Colonic mucosa (tissue), 4 donors: ENCODE measurements around the gene FHOD3. TPM values are rescaled to one million over a fixed set of nuclear protein-coding genes. Genes with fewer than 3 reads are reported as not detected.

Experiments used
- DNase-seq: peaks from one replicate; pipeline ENCODE4 v3.0.0-alpha.2; 2020
- H3K27ac ChIP-seq: fragments of 200-600 bp; one replicate; pipeline ENCODE4 v1.8.0; 2021
- H3K27me3 ChIP-seq: fragments of 200-600 bp; one replicate; pipeline ENCODE4 v1.8.0; 2021
- H3K36me3 ChIP-seq: fragments of 200-600 bp; one replicate; pipeline ENCODE4 v1.8.0; 2021
- H3K4me1 ChIP-seq: fragments of 200-600 bp; one replicate; pipeline ENCODE4 v1.8.0; 2021; ENCODE audit warnings: mild to moderate bottlenecking
- H3K4me3 ChIP-seq: fragments of 200-600 bp; one replicate; pipeline ENCODE4 v1.8.0; 2021
- H3K9ac ChIP-seq, 2 donors: one replicate each; pipeline ENCODE4 v1.7.0; 2013; ENCODE audit warnings: control low read depth in 2 of 2, low read depth in 2 of 2, low read length in 2 of 2
- H3K9me3 ChIP-seq: fragments of 200-600 bp; one replicate; pipeline ENCODE4 v1.8.0; 2021
- CTCF ChIP-seq: fragments of 200-600 bp; IDR thresholded peaks from one replicate; pipeline ENCODE4 v1.8.0; 2022; ENCODE audit warnings: antibody characterized with exemption, mild to moderate bottlenecking
- intact Hi-C: fragments of 100-400 bp; cut with DNase I; formaldehyde crosslinking; loops from one replicate; pipeline ENCODE4 v1.14.1; 2022
- total RNA-seq, 2 donors: library from RNA; stranded (reverse); fragmentation: NEBNext Ultra II Directional in 1 of 2; extraction: Animal tissue kit (Norgen Biotek cat#: 25700) in 1 of 2; gene quantifications; one replicate each; pipeline ENCODE4 v1.2.1, GENCODE V29; 2021
- donor health status: healthy.
- donor health status: DM: no; HTN: no; CAD: no.
- donor health status: DM: no; HTN: no; CAD: no.

Gene FHOD3
- total RNA-seq, 2 donors from 2014 or later: 2.5 to 4.1 TPM

DNA sequence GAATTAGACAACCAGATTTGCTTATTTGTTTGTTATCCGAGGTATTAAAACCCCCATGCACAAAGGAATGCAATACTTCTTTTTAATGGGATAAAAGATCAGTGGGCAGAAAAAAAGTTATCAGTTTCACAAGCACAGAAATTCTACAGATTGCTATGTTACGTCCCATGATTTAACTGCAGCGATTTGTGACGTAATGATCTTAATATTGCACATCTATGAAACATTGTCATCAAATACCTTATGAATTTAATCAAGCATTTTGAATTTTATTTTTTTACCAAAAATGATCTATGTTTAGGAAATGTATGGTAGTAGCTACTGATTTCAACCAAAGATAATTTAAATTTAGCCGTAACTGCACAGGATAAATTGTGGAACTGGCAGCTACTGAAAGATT is 138.9 kb downstream of the FHOD3 start:
- H3K36me3 ChIP-seq: no peaks in the 10 kb centered on the region

GRCh38 chr18:36440614-36441013 is 143.1 kb downstream of the FHOD3 start:
- no peak for TF ChIP-seq CTCF
- Histone ChIP-seq H3K4me3 (no peak overlapping the region), H3K27ac (no peak overlapping the region), H3K4me1 (no peaks in the 10 kb centered on the region), H3K9me3 (no peaks in the 10 kb centered on the region), H3K36me3 (no peaks in the 10 kb centered on the region), H3K27me3 (no peaks in the 10 kb centered on the region), H3K9ac (no peak overlapping the region)
- no peak for DNase-seq
- intact Hi-C loops: no loop called here

More for the DNA sequence above, 138.9 kb downstream of the FHOD3 start:
- Histone ChIP-seq H3K4me3 (no peak overlapping the region), H3K4me1 (no peaks in the 10 kb centered on the region), H3K9me3 (no peaks in the 10 kb centered on the region), H3K27me3 (no peaks in the 10 kb centered on the region), H3K27ac (no peak overlapping the region), H3K9ac (no peak overlapping the region)
- no peak for DNase-seq
- TF ChIP-seq CTCF: no peak
- intact Hi-C loops: no loop called here

GRCh38 chr18:36441426-36442240 is 144.1 kb downstream of the FHOD3 start:
- no peak overlapping the region for H3K27ac ChIP-seq
- no peak for TF ChIP-seq CTCF
- no peaks in the 10 kb centered on the region for H3K27me3 ChIP-seq
- H3K36me3 ChIP-seq: no peaks in the 10 kb centered on the region
- H3K9ac ChIP-seq: no peak overlapping the region
- no peaks in the 10 kb centered on the region for H3K9me3 ChIP-seq
- intact Hi-C loops: no loop called here
- no peak overlapping the region for H3K4me3 ChIP-seq
- no peak for DNase-seq
- no peaks in the 10 kb centered on the region for H3K4me1 ChIP-seq

DNA sequence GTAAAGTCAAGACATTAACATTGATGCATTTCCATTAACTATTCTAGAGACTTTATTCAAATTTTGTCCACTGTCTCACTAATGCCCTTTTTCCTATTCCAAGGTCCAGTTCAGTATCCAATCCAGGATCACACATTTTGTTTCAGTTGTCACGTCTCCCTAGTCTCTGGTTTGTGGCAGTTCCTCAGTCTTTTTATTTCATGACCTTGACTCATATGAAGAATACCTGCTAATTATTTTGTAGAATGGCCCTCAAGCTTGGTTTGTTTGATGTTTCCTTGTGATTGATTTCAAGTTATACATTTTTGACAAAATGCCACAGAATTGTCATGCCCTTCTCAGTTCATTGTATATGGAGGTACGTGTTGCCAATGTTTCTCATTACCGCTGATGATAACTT is 145.2 kb downstream of the FHOD3 start:
- intact Hi-C loops: no loop called here
- Histone ChIP-seq H3K27me3 (no peaks in the 10 kb centered on the region), H3K9ac (no peak overlapping the region), H3K36me3 (no peaks in the 10 kb centered on the region), H3K27ac (no peak overlapping the region), H3K9me3 (no peaks in the 10 kb centered on the region), H3K4me1 (no peaks in the 10 kb centered on the region), H3K4me3 (no peak overlapping the region)
- no peak for DNase-seq
- no peak for TF ChIP-seq CTCF

DNA sequence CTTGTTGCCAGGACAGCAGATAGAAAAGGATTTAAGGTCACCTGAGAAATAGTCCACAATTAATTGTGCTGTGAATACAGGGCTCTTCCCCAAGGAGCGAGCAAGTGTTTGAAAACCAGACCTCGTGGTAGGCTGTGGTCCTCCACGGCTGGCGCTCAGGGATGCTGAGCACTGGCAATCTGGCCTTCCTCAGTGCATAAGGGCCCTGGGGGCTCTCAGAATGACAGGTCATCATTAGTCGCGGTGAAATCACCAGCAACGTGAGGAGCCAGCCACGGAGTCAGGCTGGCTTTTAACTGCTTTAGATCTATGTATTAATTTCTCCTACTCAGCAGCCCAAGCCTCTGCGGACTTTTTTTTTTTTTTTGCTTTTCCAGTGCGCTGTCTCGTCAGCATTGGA is 148.5 kb downstream of the FHOD3 start:
- TF ChIP-seq CTCF: no peak
- H3K27ac ChIP-seq: no peak overlapping the region
- H3K4me1 ChIP-seq: no peaks in the 10 kb centered on the region
- no peak for DNase-seq
- H3K36me3 ChIP-seq: no peaks in the 10 kb centered on the region
- no peaks in the 10 kb centered on the region for H3K27me3 ChIP-seq
- H3K4me3 ChIP-seq: no peak overlapping the region
- H3K9ac ChIP-seq: no peak overlapping the region
- intact Hi-C loops: no loop called here
- H3K9me3 ChIP-seq: no peaks in the 10 kb centered on the region
